ENCODE data around the gene GOPC.

The GOPC gene

DNA sequence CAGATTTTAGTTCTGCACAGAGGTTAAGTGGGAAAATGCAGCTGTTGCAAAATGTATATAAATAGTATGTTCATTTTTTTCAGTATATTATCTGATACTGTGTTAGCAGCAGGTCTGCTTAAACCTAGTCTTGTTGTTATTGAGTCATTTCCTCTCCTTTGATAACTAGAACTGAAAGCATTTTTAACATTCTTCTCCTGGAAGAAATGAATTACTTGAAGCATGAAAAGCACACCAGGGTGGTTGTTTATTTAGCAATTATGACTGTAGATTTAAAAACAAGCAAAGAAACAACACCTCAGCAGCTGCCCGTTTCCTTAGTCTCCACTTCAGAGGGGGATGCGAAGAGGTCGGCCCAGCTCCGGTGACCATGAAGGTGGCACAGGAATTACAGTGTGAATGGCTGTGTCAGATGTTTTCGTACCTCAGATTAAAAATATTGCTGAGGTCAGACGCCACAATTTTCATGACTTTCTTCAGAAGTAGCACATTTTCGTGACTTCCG, 53.5 kb downstream of the GOPC start:
- no peak for TF ChIP-seq GATA3 (IDR thresholded peaks at IDR 0.05; ENCODE audit: low read depth, low read length)
- TF ChIP-seq GATA2 (IDR thresholded peaks at IDR 0.05; ENCODE audit: low read depth, low read length): no peak

DNA sequence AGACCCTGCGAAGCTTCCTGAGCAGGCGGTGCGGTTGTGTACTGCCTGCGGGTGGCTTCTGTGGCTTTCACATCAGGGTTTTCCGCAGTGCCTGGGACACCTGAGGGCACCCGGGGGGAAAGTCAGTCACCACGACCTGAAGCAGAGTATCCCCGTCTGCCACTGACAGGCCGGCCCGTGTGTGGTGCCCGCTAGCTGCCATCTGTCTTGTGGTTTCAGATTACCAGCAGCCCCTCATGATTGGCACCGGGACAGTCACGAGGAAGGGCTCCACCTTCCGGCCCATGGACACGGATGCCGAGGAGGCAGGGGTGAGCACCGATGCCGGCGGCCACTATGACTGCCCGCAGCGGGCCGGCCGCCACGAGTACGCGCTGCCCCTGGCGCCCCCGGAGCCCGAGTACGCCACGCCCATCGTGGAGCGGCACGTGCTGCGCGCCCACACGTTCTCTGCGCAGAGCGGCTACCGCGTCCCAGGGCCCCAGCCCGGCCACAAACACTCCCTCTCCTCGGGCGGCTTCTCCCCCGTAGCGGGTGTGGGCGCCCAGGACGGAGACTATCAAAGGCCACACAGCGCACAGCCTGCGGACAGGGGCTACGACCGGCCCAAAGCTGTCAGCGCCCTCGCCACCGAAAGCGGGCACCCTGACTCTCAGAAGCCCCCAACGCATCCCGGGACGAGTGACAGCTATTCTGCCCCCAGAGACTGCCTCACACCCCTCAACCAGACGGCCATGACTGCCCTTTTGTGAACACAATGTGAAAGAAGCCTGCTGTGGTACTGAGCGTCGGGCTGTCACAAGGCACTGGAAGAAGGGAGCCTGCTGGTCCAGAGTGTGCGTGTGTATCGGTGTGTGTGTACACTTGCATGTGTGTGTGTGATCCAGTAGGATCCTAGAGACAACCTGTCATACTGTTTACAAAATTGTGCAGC, 54.4 kb downstream of the GOPC start:
- no peak for TF ChIP-seq GATA3 (IDR thresholded peaks at IDR 0.05; ENCODE audit: low read depth, low read length)
- TF ChIP-seq GATA2 (IDR thresholded peaks at IDR 0.05; ENCODE audit: low read depth, low read length): no peak

DNA sequence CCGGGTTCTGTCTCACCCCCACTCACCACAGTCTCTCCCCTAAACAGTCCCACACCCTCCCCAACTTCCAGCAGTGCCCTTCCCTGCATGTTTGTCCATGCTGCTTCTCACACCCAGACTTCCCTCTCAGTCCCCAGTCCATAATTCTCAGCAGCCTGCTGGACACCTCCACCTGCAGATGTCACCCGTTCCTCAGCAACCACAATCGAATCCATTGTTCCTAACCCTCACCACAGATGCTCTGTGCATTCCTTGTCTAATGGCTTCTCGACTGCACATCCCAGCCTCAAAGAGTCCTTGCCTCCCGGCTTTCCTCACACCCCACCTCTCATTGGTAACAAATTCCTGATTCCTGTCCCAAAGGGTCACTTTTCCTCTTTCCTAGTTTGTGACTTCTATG, 55.6 kb downstream of the GOPC start:
- no peak for TF ChIP-seq GATA2 (IDR thresholded peaks at IDR 0.05; ENCODE audit: low read depth, low read length)
- TF ChIP-seq GATA3 (IDR thresholded peaks at IDR 0.05; ENCODE audit: low read depth, low read length): no peak

DNA sequence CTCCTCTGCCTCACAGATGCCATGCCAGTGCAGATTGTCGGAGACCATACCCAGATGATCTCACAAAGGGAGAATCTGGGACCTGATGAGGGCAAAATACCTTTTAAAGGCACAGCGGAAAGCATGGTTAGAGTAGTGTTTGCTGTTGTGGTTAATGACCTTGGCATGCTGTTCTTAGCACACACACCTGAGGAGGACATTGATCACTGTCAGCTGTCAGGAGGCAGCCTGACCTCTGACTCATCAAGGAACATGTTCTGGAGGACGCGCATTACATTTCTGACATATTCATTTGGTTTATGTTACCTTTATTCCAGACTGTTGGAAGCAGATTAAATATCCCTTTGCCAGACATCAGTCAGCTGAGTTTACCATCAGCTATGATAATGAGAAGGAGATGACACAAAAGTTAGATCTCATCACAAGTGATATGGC, 57.1 kb downstream of the GOPC start:
- TF ChIP-seq GATA2 (IDR thresholded peaks at IDR 0.05; ENCODE audit: low read depth, low read length): no peak
- no peak for TF ChIP-seq GATA3 (IDR thresholded peaks at IDR 0.05; ENCODE audit: low read depth, low read length)

DNA sequence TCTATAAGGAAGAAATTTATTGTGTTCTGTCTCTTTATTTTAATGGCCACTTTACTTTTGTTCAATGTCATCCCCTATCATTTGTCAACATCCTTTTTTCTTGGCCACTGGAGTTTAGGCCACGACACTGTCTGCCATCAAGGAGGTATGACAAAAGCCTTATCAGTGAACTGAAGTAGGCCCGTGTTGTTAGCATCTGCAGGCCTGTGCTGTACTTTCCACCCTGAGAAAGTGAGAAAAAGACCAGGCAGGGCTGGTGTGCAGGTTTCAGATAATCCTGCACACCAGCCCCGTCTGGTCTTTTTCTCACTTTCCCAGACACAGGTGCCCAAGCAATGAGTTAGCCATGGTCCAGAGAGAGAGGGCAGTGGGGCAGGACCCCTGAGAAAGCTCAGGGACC, 57.6 kb downstream of the GOPC start:
- TF ChIP-seq GATA3 (IDR thresholded peaks at IDR 0.05; ENCODE audit: low read depth, low read length): no peak
- no peak for TF ChIP-seq GATA2 (IDR thresholded peaks at IDR 0.05; ENCODE audit: low read depth, low read length)

DNA sequence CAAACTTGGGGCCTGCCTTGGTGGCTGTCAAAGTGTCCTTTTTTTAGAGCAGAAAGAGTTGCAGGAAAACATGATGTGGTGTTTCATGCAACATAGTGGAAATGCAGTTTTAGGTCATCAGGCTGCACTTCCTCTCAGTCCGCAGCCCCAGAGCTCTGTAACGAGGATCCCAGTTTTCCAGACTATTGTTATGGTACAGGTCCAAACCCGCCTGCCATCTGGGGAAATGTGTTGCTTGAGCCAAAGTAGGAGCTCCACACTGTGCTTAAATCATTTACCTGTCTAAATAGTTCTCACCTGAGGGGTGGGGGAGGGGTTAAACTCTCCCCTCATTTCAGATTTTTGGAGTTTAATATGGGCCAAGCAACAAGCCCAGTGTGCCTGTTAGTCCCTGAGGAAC, 59.8 kb downstream of the GOPC start:
- TF ChIP-seq GATA3 (IDR thresholded peaks at IDR 0.05; ENCODE audit: low read depth, low read length): no peak
- TF ChIP-seq GATA2 (IDR thresholded peaks at IDR 0.05; ENCODE audit: low read depth, low read length): no peak

DNA sequence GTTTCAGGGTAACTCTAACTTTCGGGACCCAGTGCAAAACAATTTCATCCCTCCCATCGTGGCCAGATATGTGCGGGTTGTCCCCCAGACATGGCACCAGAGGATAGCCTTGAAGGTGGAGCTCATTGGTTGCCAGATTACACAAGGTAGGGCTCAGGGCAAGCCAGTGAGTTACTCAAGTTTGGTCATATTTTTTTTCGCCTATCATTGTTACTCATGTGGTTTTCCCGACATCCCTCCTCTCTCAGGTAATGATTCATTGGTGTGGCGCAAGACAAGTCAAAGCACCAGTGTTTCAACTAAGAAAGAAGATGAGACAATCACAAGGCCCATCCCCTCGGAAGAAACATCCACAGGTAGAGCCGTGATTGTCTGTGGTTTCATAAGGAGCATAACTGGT, 61.6 kb downstream of the GOPC start:
- no peak for TF ChIP-seq GATA3 (IDR thresholded peaks at IDR 0.05; ENCODE audit: low read depth, low read length)
- TF ChIP-seq GATA2 (IDR thresholded peaks at IDR 0.05; ENCODE audit: low read depth, low read length): no peak

DNA sequence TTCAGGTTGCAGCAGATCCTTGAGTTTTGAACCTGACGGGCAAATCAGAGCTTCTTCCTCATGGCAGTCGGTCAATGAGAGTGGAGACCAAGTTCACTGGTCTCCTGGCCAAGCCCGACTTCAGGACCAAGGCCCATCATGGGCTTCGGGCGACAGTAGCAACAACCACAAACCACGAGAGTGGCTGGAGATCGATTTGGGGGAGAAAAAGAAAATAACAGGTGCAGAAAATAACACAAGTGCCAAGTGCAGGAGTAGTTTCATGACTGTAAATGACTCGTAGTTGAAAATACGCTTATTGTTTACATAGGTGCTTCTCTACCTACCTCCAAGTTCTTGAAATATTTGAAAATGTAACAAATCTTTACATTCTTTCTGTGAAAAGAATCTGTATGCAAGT, 63.7 kb downstream of the GOPC start:
- no peak for TF ChIP-seq GATA3 (IDR thresholded peaks at IDR 0.05; ENCODE audit: low read depth, low read length)
- no peak for TF ChIP-seq GATA2 (IDR thresholded peaks at IDR 0.05; ENCODE audit: low read depth, low read length)

DNA sequence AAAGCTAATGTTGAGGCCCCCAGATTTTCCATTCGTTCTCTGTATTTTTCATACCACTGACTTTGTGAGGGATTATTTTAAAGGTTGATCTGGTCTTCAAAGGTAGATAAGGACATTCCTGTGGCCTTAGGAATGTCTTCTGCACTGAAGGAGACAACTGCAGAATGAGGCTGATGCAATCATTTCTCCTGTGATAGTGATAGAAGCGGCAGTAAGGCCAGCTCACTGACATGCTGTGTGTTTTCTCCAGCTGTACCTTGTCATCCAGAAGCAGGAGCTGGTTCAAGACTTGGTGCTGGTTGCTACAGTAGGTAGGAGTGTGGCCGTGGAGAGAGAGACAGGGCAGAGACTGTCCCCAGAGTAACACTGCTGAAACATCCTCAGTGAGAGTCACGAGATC, 66.0 kb downstream of the GOPC start:
- TF ChIP-seq GATA3 (IDR thresholded peaks at IDR 0.05; ENCODE audit: low read depth, low read length) (no peak), GATA2 (IDR thresholded peaks at IDR 0.05; ENCODE audit: low read depth, low read length) (no peak)

DNA sequence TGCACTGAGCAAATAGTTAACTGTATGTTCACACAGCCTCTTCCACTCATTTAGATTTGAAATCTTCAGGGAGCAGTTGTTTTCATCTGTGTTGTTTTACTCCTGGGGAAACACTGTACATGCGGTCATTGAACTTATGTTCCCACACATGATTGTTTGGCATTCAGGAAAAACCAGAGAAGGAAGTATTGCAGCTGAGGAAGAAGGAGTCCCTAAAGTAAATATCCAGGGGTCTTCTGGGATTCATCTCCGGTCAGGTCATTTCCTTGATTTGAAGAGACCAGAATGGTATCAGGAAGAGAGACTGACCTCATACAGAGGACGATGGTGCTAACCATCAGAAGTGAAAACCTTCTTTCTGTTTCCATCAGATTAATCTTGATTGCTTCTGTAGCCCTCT, 67.3 kb downstream of the GOPC start:
- TF ChIP-seq GATA2 (IDR thresholded peaks at IDR 0.05; ENCODE audit: low read depth, low read length) (no peak), GATA3 (IDR thresholded peaks at IDR 0.05; ENCODE audit: low read depth, low read length) (no peak)

DNA sequence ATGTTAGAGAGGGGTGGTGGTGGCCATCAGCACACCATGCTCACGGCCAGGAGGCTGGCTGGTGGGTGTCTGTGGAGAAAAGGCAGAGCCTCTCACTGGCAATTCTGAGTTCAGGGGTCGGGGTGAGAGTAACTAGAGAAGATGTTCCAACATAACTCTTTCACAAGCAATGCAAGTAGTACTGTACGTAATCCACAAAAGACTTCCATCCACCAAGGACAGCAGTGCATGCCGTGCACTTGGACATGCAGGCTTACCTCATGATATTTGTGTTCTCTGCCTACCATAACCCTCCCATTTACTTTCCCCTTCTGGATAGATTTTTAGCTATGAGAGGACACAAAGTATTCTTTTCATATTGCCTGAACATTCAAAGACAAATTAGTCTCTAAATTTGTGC, 68.5 kb downstream of the GOPC start:
- no peak for TF ChIP-seq GATA3 (IDR thresholded peaks at IDR 0.05; ENCODE audit: low read depth, low read length)
- no peak for TF ChIP-seq GATA2 (IDR thresholded peaks at IDR 0.05; ENCODE audit: low read depth, low read length)

DNA sequence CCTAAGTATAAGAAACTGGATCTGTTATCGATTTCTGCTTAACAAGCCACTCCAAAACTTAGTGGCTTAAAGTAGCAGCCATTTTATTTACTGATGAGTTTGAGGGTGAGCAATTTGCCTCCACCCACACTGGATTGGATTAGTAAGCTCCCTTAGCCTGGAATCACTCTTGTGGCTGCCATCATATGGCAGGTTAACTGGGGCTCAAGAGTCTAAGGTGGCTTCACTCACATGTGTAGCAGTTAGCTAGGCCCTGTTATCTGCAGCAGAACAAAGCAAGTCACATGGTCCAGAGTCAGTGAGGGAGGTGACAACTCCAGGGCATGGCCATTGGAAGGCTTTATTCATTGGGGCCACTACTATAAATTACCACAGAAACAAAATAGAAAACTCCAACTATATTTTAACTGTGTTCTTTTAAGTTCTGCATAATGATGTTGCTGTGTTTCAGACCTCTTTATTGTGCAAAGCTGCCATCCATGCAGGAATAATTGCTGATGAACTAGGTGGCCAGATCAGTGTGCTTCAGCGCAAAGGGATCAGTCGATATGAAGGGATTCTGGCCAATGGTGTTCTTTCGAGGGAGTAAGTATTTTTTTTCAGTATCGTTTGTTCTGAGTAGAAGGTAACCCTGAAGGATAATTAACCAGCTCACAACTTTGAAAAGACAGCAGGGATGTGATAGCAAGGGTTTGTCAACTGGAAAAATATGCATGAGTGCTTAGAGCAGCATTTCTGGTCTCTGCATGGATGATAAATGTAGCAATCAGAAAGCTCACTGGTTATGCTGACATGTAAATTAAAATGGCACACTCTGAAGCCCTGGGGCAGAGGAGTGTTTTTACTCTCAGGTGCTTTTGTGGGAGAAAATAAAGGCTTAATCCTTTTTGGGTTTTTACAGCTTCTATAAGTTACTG, 70.2 kb downstream of the GOPC start:
- TF ChIP-seq GATA3 (IDR thresholded peaks at IDR 0.05; ENCODE audit: low read depth, low read length) (no peak), GATA2 (IDR thresholded peaks at IDR 0.05; ENCODE audit: low read depth, low read length) (no peak)

DNA sequence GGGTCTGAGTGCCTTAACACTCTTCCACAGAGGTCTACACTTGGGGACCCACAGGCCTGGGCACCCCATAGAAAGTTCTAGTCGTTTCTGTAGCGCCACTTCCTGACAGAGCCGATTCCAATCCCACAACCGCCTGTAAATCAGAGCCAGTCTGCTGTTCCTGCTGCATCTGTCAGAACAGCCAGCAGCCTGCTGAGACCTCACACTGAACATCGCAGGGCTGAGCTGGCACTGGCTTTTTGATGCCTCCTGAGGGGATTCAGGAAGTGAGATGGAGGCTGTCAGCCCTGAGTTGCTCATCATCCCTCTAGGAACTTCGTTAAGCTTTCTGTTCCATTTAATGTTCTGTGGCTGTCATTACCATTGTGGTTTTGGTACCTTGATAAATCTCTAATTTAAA, 71.0 kb downstream of the GOPC start:
- TF ChIP-seq GATA3 (IDR thresholded peaks at IDR 0.05; ENCODE audit: low read depth, low read length) (no peak), GATA2 (IDR thresholded peaks at IDR 0.05; ENCODE audit: low read depth, low read length) (no peak)
